T-helper 17 cell (primary cell): ENCODE measurements around the gene NR2F1-AS1. TPM values are rescaled to one million over a fixed set of nuclear protein-coding genes. Genes with fewer than 3 reads are reported as not detected.

Source experiments
- ATAC-seq: fragments of 150-1000 bp; cut with Tn5 transposase; 2 replicates; pipeline ENCODE4 v1.10.0; 2021; ENCODE audit warnings: mild to moderate bottlenecking, moderate library complexity
- DNase-seq, 3 donors: peaks; one replicate each; pipeline versions ENCODE4 v3.0.0 to v3.0.0-alpha.2; 2020 to 2021
- H3K9me3 ChIP-seq: one replicate; pipeline ENCODE4 v1.7.0; 2013; ENCODE audit warnings: low read length, mild to moderate bottlenecking; ENCODE audit not compliant: control insufficient read depth, poor library complexity, severe bottlenecking
- H3K27ac Mint-ChIP-seq: one replicate; pipeline ENCODE4 v1.8.0; 2022; ENCODE audit warnings: mild to moderate bottlenecking, moderate library complexity, mixed read lengths
- H3K27me3 Mint-ChIP-seq: one replicate; pipeline ENCODE4 v1.8.0; 2022; ENCODE audit warnings: mixed read lengths
- H3K36me3 Mint-ChIP-seq: one replicate; pipeline ENCODE4 v1.8.0; 2022; ENCODE audit warnings: low read depth, mixed read lengths
- H3K4me1 Mint-ChIP-seq: one replicate; pipeline ENCODE4 v1.8.0; 2022; ENCODE audit warnings: mild to moderate bottlenecking, mixed read lengths
- H3K4me3 Mint-ChIP-seq: one replicate; pipeline ENCODE4 v1.8.0; 2022; ENCODE audit warnings: mild to moderate bottlenecking, moderate library complexity, mixed read lengths
- total RNA-seq, 4 donors: library from RNA in 2 of 4; stranded (reverse) in 2 of 4; gene quantifications; one replicate each; pipeline ENCODE4 v1.2.3 and lab custom pipeline; 2022 to 2026

The NR2F1-AS1 gene
- total RNA-seq, 2 donors from 2014 or later, result not detected

GRCh38 chr5:93599399-93600120 is 18.5 kb upstream of the NR2F1-AS1 start:
- Mint-ChIP-seq H3K27ac (no peak overlapping the region), H3K4me1 (peaks cover 3% of the 10 kb centered on the region), H3K4me3 (no peak overlapping the region), H3K36me3 (peaks cover 3% of the 10 kb centered on the region), H3K27me3 (peaks cover 32% of the 10 kb centered on the region)
- ATAC-seq, result no peak
- DNase-seq, result no peak
- H3K9me3 ChIP-seq, result peaks cover 7% of the 10 kb centered on the region

GRCh38 chr5:93599001-93599379 is 18.0 kb upstream of the NR2F1-AS1 start:
- Mint-ChIP-seq H3K27me3 (peaks cover 36% of the 10 kb centered on the region), H3K4me3 (no peak overlapping the region), H3K27ac (no peak overlapping the region), H3K36me3 (peaks cover 3% of the 10 kb centered on the region), H3K4me1 (peaks cover 3% of the 10 kb centered on the region)
- no peak for ATAC-seq
- no peak for DNase-seq
- peaks cover 7% of the 10 kb centered on the region for H3K9me3 ChIP-seq

GRCh38 chr5:93598091-93599000 is 17.3 kb upstream of the NR2F1-AS1 start:
- ATAC-seq (no peak), DNase-seq (no peak)
- H3K9me3 ChIP-seq, result peaks cover 7% of the 10 kb centered on the region
- peaks cover 3% of the 10 kb centered on the region for H3K4me1 Mint-ChIP-seq
- H3K27ac Mint-ChIP-seq, result no peak overlapping the region
- no peak overlapping the region for H3K4me3 Mint-ChIP-seq
- H3K36me3 Mint-ChIP-seq, result no peaks in the 10 kb centered on the region
- H3K27me3 Mint-ChIP-seq, result peaks cover 42% of the 10 kb centered on the region

- Mint-ChIP-seq H3K27me3 (peaks cover 57% of the 10 kb centered on the region), H3K4me3 (peak overlapping the region; percentile 28), H3K36me3 (no peaks in the 10 kb centered on the region), H3K27ac (no peak overlapping the region), H3K4me1 (peaks cover under 1% of the 10 kb centered on the region)
- H3K9me3 ChIP-seq, result peaks cover 7% of the 10 kb centered on the region
- no peak for ATAC-seq
- DNase-seq, result no peak
These were observed 15.9 kb upstream of the NR2F1-AS1 start for GRCh38 chr5:93596676-93597490.

- no peaks in the 10 kb centered on the region for H3K4me1 Mint-ChIP-seq
- H3K9me3 ChIP-seq, result peaks cover 7% of the 10 kb centered on the region
- H3K27ac Mint-ChIP-seq, result no peak overlapping the region
- H3K4me3 Mint-ChIP-seq, result peak overlapping the region; percentile 28
- no peak for ATAC-seq
- H3K27me3 Mint-ChIP-seq, result peaks cover 63% of the 10 kb centered on the region
- H3K36me3 Mint-ChIP-seq, result no peaks in the 10 kb centered on the region
- no peak for DNase-seq
These were observed 15.3 kb upstream of the NR2F1-AS1 start for GRCh38 chr5:93596310-93596675.

- no peaks in the 10 kb centered on the region for H3K36me3 Mint-ChIP-seq
- no peak overlapping the region for H3K27ac Mint-ChIP-seq
- peaks cover 7% of the 10 kb centered on the region for H3K9me3 ChIP-seq
- DNase-seq (no peak), ATAC-seq (no peak)
- H3K27me3 Mint-ChIP-seq, result peaks cover 70% of the 10 kb centered on the region
- H3K4me3 Mint-ChIP-seq, result peak overlapping the region; percentile 31
- no peaks in the 10 kb centered on the region for H3K4me1 Mint-ChIP-seq
These were observed 14.6 kb upstream of the NR2F1-AS1 start for GRCh38 chr5:93595420-93596147.

- Mint-ChIP-seq H3K27ac (peak overlapping the region; percentile 32), H3K27me3 (peaks cover 78% of the 10 kb centered on the region), H3K36me3 (no peaks in the 10 kb centered on the region), H3K4me1 (no peaks in the 10 kb centered on the region), H3K4me3 (peak overlapping the region; percentile 31)
- peaks cover 3% of the 10 kb centered on the region for H3K9me3 ChIP-seq
- ATAC-seq (no peak), DNase-seq (no peak)
These were observed 13.8 kb upstream of the NR2F1-AS1 start for GRCh38 chr5:93594591-93595419.

- H3K36me3 Mint-ChIP-seq, result peaks cover 2% of the 10 kb centered on the region
- ATAC-seq (no peak), DNase-seq (no peak)
- H3K4me1 Mint-ChIP-seq, result no peaks in the 10 kb centered on the region
- H3K27me3 Mint-ChIP-seq, result peaks cover 90% of the 10 kb centered on the region
- no peak overlapping the region for H3K27ac Mint-ChIP-seq
- no peak overlapping the region for H3K4me3 Mint-ChIP-seq
- peaks cover 5% of the 10 kb centered on the region for H3K9me3 ChIP-seq
These were observed 12.6 kb upstream of the NR2F1-AS1 start for GRCh38 chr5:93593476-93594131.

- DNase-seq (no peak), ATAC-seq (no peak)
- Mint-ChIP-seq H3K4me1 (no peaks in the 10 kb centered on the region), H3K36me3 (peaks cover 2% of the 10 kb centered on the region), H3K27me3 (peaks cover 94% of the 10 kb centered on the region), H3K27ac (no peak overlapping the region), H3K4me3 (no peak overlapping the region)
- H3K9me3 ChIP-seq, result peaks cover 5% of the 10 kb centered on the region
These were observed 11.9 kb upstream of the NR2F1-AS1 start for GRCh38 chr5:93592883-93593282.

- ATAC-seq (no peak), DNase-seq (no peak)
- Mint-ChIP-seq H3K36me3 (peaks cover 2% of the 10 kb centered on the region), H3K4me3 (no peak overlapping the region), H3K27me3 (peaks cover 91% of the 10 kb centered on the region), H3K4me1 (no peaks in the 10 kb centered on the region), H3K27ac (no peak overlapping the region)
- H3K9me3 ChIP-seq, result peaks cover 5% of the 10 kb centered on the region
These were observed 10.4 kb upstream of the NR2F1-AS1 start for GRCh38 chr5:93591323-93591945.

GRCh38 chr5:93590493-93590892 is 9.5 kb upstream of the NR2F1-AS1 start:
- Mint-ChIP-seq H3K27me3 (peaks cover 91% of the 10 kb centered on the region), H3K4me1 (peaks cover 4% of the 10 kb centered on the region), H3K4me3 (no peak overlapping the region), H3K36me3 (peaks cover 2% of the 10 kb centered on the region), H3K27ac (no peak overlapping the region)
- ATAC-seq, result no peak
- peaks cover 5% of the 10 kb centered on the region for H3K9me3 ChIP-seq
- DNase-seq, result no peak
